IPS DF 4.7 (cell line): ENCODE measurements around the gene SEPTIN8.

Experiments used
- DNase-seq: peaks from one replicate; pipeline ENCODE4 v3.0.0-alpha.2; 2013; ENCODE audit warnings: low spot score; ENCODE audit errors: extremely low read depth

The SEPTIN8 gene

DNA sequence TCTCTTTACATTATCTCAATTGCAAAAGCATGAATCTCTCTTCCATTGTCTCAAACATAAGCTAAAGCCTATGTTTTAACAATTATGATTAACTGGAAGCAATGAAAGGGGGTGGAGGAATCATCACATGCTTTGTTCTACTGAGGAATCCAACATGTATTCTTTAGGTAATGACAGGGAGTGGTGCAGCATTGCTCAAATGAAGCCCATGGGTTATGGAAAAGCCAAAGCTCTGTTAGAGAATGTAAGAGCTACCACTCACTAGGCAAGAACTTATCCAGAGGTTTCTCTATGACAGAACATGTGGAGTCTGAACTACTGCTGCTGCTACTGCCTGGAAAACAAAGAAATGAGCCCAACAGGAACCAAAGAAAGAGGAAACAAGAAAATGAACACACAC is 68.4 kb downstream of the SEPTIN8 start:
- DNase-seq, result no peak

DNA sequence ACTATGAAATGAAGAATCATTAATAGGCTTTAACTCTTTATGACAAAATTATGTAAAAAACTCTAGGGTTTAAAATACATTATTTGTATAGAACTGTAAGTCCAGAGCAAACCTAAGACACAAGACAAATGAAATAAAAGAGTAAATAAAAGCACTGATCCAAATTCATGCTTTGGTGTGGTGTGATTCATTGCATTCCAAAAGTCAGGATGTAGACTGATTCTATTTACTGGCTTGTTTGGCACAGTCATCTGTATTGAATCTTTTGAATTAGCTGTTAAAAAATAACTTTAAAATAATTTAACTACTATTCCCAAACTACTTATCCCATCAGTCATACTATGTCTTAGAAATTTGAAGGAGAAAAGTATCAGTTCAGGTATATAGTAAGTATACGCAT is 72.2 kb downstream of the SEPTIN8 start:
- no peak for DNase-seq
